ENCODE results near the gene TIMP3. TPM values are rescaled to one million over a fixed set of nuclear protein-coding genes. Genes with fewer than 3 reads are reported as not detected.

Gene TIMP3
- total RNA-seq, 1 experiment from 2014 or later, result 3.3 TPM

DNA sequence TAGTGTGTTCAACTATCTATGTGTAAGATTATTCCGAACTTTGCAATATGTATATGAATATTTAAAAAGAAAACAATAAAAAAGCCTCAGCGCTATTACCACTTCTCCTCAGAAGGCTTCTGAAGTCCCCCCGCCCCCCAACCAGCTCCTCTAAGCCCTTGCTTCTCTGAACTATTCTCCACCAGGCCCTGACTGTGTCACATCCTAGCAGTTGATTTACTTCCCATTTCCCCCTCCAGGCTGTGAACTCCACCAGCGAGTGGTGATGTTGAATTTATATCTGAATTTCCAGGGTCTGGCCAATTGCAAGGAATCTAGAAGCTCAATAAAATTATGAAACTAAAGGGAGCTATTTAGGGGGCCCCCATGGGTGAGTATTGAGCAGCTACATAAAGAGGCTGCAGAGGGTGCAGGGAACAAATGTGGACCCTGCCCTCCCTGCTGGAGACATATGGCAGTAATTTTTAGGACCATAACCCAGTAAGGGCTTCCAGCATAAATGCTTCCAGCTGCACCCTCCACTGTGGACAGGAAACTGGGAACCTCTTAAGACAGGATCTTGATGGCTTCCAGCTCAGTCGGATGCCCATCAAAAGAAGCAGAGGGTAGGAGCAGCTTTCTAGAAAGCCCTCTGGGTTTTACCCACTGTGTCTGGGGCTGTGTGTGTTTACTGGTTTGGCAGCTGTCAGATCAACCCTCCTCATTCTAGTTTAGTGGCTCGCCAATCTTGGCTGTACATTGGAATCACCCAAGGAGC is 81.4 kb downstream of the TIMP3 start:
- no peak for ATAC-seq
- TF ChIP-seq, protein P1, sequence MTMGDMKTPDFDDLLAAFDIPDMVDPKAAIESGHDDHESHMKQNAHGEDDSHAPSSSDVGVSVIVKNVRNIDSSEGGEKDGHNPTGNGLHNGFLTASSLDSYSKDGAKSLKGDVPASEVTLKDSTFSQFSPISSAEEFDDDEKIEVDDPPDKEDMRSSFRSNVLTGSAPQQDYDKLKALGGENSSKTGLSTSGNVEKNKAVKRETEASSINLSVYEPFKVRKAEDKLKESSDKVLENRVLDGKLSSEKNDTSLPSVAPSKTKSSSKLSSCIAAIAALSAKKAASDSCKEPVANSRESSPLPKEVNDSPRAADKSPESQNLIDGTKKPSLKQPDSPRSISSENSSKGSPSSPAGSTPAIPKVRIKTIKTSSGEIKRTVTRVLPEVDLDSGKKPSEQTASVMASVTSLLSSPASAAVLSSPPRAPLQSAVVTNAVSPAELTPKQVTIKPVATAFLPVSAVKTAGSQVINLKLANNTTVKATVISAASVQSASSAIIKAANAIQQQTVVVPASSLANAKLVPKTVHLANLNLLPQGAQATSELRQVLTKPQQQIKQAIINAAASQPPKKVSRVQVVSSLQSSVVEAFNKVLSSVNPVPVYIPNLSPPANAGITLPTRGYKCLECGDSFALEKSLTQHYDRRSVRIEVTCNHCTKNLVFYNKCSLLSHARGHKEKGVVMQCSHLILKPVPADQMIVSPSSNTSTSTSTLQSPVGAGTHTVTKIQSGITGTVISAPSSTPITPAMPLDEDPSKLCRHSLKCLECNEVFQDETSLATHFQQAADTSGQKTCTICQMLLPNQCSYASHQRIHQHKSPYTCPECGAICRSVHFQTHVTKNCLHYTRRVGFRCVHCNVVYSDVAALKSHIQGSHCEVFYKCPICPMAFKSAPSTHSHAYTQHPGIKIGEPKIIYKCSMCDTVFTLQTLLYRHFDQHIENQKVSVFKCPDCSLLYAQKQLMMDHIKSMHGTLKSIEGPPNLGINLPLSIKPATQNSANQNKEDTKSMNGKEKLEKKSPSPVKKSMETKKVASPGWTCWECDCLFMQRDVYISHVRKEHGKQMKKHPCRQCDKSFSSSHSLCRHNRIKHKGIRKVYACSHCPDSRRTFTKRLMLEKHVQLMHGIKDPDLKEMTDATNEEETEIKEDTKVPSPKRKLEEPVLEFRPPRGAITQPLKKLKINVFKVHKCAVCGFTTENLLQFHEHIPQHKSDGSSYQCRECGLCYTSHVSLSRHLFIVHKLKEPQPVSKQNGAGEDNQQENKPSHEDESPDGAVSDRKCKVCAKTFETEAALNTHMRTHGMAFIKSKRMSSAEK (CRISPR knock-in tag; IDR thresholded peaks at IDR 0.05; ENCODE audit: borderline replicate concordance), result no peak
- TF ChIP-seq NR2C2 (CRISPR knock-in tag; IDR thresholded peaks at IDR 0.05) (no peak), MYBL2 (CRISPR knock-in tag; IDR thresholded peaks at IDR 0.05) (no peak), PREB (CRISPR knock-in tag; IDR thresholded peaks at IDR 0.05; ENCODE audit: borderline replicate concordance) (no peak)
- TF ChIP-seq, protein P2, sequence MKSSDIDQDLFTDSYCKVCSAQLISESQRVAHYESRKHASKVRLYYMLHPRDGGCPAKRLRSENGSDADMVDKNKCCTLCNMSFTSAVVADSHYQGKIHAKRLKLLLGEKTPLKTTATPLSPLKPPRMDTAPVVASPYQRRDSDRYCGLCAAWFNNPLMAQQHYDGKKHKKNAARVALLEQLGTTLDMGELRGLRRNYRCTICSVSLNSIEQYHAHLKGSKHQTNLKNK (CRISPR knock-in tag; IDR thresholded peaks at IDR 0.05), result no peak
- TF ChIP-seq, protein P3, sequence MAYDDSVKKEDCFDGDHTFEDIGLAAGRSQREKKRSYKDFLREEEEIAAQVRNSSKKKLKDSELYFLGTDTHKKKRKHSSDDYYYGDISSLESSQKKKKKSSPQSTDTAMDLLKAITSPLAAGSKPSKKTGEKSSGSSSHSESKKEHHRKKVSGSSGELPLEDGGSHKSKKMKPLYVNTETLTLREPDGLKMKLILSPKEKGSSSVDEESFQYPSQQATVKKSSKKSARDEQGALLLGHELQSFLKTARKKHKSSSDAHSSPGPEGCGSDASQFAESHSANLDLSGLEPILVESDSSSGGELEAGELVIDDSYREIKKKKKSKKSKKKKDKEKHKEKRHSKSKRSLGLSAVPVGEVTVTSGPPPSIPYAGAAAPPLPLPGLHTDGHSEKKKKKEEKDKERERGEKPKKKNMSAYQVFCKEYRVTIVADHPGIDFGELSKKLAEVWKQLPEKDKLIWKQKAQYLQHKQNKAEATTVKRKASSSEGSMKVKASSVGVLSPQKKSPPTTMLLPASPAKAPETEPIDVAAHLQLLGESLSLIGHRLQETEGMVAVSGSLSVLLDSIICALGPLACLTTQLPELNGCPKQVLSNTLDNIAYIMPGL (CRISPR knock-in tag; IDR thresholded peaks at IDR 0.05), result no peak
- no peak for DNase-seq (ENCODE audit: low spot score)
- Mint-ChIP-seq H3K36me3 (no peaks in the 10 kb centered on the region), H3K4me1 (peaks cover 4% of the 10 kb centered on the region; the same call in 1 of the 2 replicates), H3K27me3 (ENCODE audit: low read depth) (no peaks in the 10 kb centered on the region), H3K4me3 (no peak overlapping the region), H3K27ac (no peak overlapping the region), H3K9me3 (no peaks in the 10 kb centered on the region)
- ChIA-PET POLR2A (no interaction called here), CTCF (interaction anchor here (0.9 kb wide), 1 partner anchor 46 kb away, joined by 3 read pairs; no protein-coding TSS in a partner anchor)

GRCh38 chr22:32887324-32887980 is 85.9 kb downstream of the TIMP3 start:
- CTCF ChIA-PET, result no interaction called here
- POLR2A ChIA-PET, result no interaction called here

More at GRCh38 chr22:32887324-32887980, 85.9 kb downstream of the TIMP3 start:
- Mint-ChIP-seq H3K9me3 (no peaks in the 10 kb centered on the region), H3K27ac (no peak overlapping the region), H3K4me3 (no peak overlapping the region), H3K36me3 (no peaks in the 10 kb centered on the region), H3K4me1 (no peaks in the 10 kb centered on the region), H3K27me3 (ENCODE audit: low read depth) (no peaks in the 10 kb centered on the region)
- TF ChIP-seq ZNF232 (CRISPR knock-in tag; IDR thresholded peaks at IDR 0.05) (no peak), EMX1 (CRISPR knock-in tag; IDR thresholded peaks at IDR 0.05) (no peak), FOXJ3 (CRISPR knock-in tag; IDR thresholded peaks at IDR 0.05; ENCODE audit: borderline replicate concordance) (no peak), NR2C2 (CRISPR knock-in tag; IDR thresholded peaks at IDR 0.05) (no peak), NFE2L1 (CRISPR knock-in tag; IDR thresholded peaks at IDR 0.05) (no peak), ZNF121 (CRISPR knock-in tag; IDR thresholded peaks at IDR 0.05) (no peak)
- TF ChIP-seq, protein P4, sequence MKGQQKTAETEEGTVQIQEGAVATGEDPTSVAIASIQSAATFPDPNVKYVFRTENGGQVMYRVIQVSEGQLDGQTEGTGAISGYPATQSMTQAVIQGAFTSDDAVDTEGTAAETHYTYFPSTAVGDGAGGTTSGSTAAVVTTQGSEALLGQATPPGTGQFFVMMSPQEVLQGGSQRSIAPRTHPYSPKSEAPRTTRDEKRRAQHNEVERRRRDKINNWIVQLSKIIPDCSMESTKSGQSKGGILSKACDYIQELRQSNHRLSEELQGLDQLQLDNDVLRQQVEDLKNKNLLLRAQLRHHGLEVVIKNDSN (CRISPR knock-in tag; IDR thresholded peaks at IDR 0.05), result no peak
- TF ChIP-seq, protein P5, sequence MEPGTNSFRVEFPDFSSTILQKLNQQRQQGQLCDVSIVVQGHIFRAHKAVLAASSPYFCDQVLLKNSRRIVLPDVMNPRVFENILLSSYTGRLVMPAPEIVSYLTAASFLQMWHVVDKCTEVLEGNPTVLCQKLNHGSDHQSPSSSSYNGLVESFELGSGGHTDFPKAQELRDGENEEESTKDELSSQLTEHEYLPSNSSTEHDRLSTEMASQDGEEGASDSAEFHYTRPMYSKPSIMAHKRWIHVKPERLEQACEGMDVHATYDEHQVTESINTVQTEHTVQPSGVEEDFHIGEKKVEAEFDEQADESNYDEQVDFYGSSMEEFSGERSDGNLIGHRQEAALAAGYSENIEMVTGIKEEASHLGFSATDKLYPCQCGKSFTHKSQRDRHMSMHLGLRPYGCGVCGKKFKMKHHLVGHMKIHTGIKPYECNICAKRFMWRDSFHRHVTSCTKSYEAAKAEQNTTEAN (CRISPR knock-in tag; IDR thresholded peaks at IDR 0.05), result no peak
- no peak for DNase-seq (ENCODE audit: low spot score)
- ATAC-seq, result no peak
